Measurements from ENCODE around the gene KCTD20. TPM values are rescaled to one million over a fixed set of nuclear protein-coding genes. Genes with fewer than 3 reads are reported as not detected.
"Not testable (repeated sequence)": the region's sequence is repeated elsewhere in the genome, so short reads cannot be mapped to it uniquely, and the experiment has no call there.

KCTD20 gene
- total RNA-seq, 2 experiments from 2014 or later, result 45.7 to 50.0 TPM

DNA sequence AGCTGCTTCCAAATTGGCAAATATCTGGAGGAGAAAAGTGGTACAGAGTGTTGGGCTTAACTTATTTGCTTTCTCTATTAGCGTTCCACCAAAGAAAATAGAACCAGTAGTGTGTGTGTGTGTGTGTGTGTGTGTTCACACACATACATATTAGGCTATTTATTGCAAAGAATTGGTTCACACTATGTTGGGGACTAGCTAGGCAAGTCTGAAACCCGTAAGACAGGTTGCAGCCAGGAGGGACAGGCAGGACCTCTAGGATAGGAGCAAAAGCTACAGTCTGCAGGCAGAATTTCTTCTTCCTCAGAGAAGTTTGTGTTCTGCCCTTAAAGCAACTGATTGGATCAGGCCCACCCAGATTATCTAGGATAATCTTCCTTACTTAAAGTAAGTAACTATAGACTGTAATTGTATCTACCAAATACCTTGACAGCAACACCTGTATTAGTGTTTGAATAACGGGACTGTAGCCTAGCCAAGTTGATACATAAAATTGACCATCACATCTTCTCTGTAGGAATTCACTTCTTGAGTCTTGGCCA, 12.8 kb downstream of the KCTD20 start:
- Mint-ChIP-seq H3K27me3 (no peaks in the 10 kb centered on the region), H3K4me1 (peaks cover 1% of the 10 kb centered on the region), H3K27ac (no peak overlapping the region), H3K4me3 (no peak overlapping the region), H3K36me3 (peaks cover 16% of the 10 kb centered on the region), H3K9me3 (no peaks in the 10 kb centered on the region)
- ATAC-seq (ENCODE audit: low read depth), result no peak
- DNase-seq, result no peak
- POLR2A ChIA-PET, result interaction anchor here (0.6 kb wide), 2 partner anchors 29 to 80 kb away, joined by 3 to 4 read pairs; no protein-coding TSS in a partner anchor

DNA sequence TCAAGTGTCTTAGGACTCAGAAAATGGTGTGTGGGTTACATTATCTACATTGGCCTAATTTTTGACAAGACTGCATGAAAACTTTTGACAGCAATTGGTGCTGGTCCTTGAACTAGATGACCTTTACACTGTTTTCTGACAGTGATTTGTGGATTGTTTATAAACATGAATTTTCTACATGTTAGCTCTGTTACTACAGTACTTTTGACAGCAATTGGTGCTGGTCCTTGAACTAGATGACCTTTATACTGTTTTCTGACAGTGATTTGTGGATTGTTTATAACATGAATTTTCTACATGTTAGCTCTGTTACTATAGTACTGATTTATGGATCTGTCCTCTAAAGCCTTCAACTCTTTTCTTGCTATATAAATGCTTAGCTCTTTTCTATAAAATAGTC, 16.7 kb downstream of the KCTD20 start:
- ATAC-seq (ENCODE audit: low read depth) (no peak), DNase-seq (no peak)
- Mint-ChIP-seq H3K36me3 (peaks cover 27% of the 10 kb centered on the region), H3K4me1 (peaks cover 7% of the 10 kb centered on the region), H3K4me3 (no peak overlapping the region), H3K27ac (no peak overlapping the region), H3K9me3 (no peaks in the 10 kb centered on the region), H3K27me3 (no peaks in the 10 kb centered on the region)
- POLR2A ChIA-PET, result no interaction called here

DNA sequence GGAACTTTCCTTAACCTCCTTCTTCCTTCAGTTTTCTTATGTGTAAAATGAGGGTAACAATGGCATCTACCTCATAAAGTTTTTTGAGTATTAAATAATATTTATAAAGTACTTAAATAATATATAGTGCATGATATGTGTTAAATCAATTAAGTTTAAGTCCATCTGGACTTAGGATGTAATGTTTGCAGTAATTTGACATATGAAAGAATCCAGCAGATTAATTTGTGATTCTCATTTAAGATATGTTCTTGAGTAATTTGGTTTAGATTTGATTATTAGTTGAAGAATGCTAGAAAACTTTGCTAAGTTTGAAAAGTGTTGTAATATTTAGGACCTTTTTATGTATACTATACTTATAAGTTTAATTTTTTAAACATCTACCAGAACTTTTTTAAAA, 18.1 kb downstream of the KCTD20 start:
- Mint-ChIP-seq H3K27me3 (no peaks in the 10 kb centered on the region), H3K4me3 (no peak overlapping the region), H3K4me1 (peaks cover 7% of the 10 kb centered on the region), H3K27ac (no peak overlapping the region), H3K9me3 (no peaks in the 10 kb centered on the region), H3K36me3 (peaks cover 28% of the 10 kb centered on the region)
- POLR2A ChIA-PET, result no interaction called here
- DNase-seq (no peak), ATAC-seq (ENCODE audit: low read depth) (no peak)

DNA sequence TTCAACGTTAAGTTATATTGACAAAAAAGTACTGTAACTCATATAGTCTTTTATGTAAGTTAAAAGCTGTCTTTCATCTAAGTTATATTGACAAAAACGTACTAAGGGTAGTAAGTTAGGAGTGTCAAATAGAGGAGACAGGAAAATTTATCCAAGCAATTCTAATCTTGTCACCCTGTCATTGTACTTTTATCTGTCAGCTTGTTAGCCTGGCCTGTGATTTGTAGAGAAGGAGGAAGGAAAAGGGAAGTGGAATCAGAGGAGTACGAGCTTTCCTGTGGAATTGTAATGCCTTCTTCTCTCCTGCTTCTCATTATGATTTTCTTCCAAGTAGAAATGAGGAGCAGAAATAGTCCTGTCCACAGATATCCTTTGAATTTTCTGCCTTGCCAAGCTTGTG, 18.8 kb downstream of the KCTD20 start:
- peaks cover 32% of the 10 kb centered on the region for H3K36me3 Mint-ChIP-seq
- H3K9me3 Mint-ChIP-seq, result no peaks in the 10 kb centered on the region
- POLR2A ChIA-PET, result no interaction called here
- no peak overlapping the region for H3K4me3 Mint-ChIP-seq
- H3K27ac Mint-ChIP-seq, result no peak overlapping the region
- no peaks in the 10 kb centered on the region for H3K27me3 Mint-ChIP-seq
- H3K4me1 Mint-ChIP-seq, result peaks cover 7% of the 10 kb centered on the region
- ATAC-seq (ENCODE audit: low read depth), result no peak
- no peak for DNase-seq

DNA sequence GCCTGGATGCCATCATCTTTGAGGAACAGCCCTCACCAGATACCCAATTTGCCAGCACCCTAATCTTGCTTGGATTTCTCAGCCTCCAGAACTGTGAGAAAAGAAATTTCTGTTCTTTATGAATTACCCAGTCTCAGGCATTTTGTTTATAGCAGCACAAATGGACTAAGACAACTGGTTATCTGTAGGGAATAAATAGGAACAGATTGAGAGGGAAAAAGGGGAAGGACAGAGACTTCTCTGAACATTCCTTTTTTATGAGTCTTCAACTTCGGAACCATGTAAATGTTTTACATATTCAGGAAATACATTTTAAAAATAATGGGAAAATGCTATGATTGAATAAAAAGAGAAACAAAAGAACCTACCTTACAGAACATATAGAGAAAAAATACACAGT, 20.9 kb downstream of the KCTD20 start:
- Mint-ChIP-seq H3K4me1 (peaks cover 6% of the 10 kb centered on the region), H3K36me3 (peaks cover 32% of the 10 kb centered on the region), H3K27me3 (no peaks in the 10 kb centered on the region), H3K9me3 (no peaks in the 10 kb centered on the region), H3K4me3 (no peak overlapping the region), H3K27ac (no peak overlapping the region)
- ATAC-seq (ENCODE audit: low read depth), result no peak
- DNase-seq, result no peak
- POLR2A ChIA-PET, result no interaction called here

DNA sequence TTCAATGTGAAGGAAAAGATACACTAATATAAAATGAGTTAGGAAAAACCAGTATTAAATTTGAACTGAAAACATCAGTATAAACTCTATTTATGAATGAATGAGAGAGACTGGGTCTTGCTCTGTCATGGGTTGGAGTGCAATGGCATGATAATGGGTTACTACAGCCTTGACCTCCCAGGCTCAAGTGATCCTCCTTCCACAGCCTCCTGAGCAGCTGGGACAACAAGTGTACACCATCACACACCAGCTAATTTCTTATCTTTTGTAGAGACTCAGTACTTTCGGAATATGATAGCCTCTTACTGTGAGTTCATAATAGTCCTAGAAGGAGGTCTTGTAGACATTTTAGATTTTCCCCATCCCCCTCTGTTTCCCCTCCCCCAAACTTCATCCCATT, 21.4 kb downstream of the KCTD20 start:
- H3K36me3 Mint-ChIP-seq, result peaks cover 32% of the 10 kb centered on the region
- peaks cover 6% of the 10 kb centered on the region for H3K4me1 Mint-ChIP-seq
- H3K27me3 Mint-ChIP-seq, result no peaks in the 10 kb centered on the region
- ATAC-seq (ENCODE audit: low read depth) (no peak), DNase-seq (no peak)
- H3K9me3 Mint-ChIP-seq, result no peaks in the 10 kb centered on the region
- POLR2A ChIA-PET, result no interaction called here
- H3K4me3 Mint-ChIP-seq, result no peak overlapping the region
- H3K27ac Mint-ChIP-seq, result no peak overlapping the region

DNA sequence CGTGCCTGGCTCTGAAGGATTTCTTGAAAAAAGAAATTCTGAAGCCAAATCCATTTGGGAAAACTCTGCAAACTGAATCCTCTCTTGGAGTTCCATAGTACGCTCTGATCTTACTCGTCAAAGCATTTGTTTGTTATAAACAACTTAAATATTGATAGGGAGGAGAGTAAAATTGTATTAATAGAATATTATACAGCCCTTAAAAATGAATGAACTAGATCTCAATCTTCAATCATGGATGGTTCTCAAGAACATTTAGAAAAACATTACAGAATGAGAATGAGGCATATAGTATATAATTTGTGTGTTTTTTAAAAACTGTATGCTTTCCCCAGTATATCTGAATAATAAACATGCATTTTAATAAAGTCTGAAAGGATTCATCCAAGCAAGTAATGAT, 24.8 kb downstream of the KCTD20 start:
- POLR2A ChIA-PET, result no interaction called here
- no peak for ATAC-seq (ENCODE audit: low read depth)
- Mint-ChIP-seq H3K36me3 (peaks cover 24% of the 10 kb centered on the region), H3K9me3 (no peaks in the 10 kb centered on the region), H3K4me1 (no peaks in the 10 kb centered on the region), H3K27me3 (no peaks in the 10 kb centered on the region), H3K27ac (no peak overlapping the region), H3K4me3 (no peak overlapping the region)
- no peak for DNase-seq

DNA sequence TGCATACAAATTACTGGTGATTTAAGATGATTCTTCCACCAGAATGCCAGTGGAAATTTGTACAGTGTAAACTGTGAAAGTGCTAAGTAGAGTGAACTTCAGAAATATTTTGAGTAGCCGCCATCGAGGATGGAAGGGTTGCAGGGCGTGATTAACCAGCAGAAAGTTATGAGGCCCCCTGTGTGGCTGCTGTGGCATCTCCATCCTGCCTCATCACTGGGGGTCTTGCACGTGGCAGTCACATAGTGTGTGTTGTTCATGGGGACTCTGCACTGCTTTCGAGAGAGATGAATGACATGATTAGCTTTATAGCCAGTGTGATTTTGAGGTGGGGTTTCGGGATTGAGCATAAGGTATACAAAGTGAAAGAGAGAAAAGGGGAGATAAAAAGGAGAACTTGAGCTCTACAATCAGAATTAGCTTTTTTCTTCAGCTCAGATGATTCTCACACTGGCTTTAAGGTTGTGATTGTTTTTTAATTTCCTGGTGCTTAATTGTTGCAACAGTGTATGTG, 26.4 kb downstream of the KCTD20 start:
- no peak for ATAC-seq (ENCODE audit: low read depth)
- POLR2A ChIA-PET, result no interaction called here
- no peaks in the 10 kb centered on the region for H3K27me3 Mint-ChIP-seq
- peaks cover 17% of the 10 kb centered on the region for H3K36me3 Mint-ChIP-seq
- H3K4me1 Mint-ChIP-seq, result no peaks in the 10 kb centered on the region
- H3K4me3 Mint-ChIP-seq, result no peak overlapping the region
- H3K9me3 Mint-ChIP-seq, result no peaks in the 10 kb centered on the region
- no peak for DNase-seq
- no peak overlapping the region for H3K27ac Mint-ChIP-seq

DNA sequence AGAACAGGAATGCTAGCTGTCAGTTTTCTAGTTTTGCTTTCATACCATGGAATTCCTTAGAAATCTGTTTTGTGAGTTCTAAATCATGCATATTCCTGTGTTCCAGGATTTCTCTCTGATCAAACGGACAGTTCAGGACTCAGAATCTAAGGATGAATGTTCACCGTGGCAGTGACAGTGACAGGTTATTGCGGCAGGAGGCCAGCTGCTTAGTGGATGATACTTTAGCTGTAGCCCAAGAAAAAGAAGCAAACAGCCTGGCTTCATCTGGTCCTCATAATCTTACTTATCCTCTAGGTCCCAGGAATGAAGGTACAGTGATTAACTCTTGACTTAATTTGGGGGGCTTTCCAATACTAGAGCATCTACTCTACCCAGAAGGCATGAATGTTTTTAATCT, 27.1 kb downstream of the KCTD20 start:
- no peaks in the 10 kb centered on the region for H3K9me3 Mint-ChIP-seq
- no peak overlapping the region for H3K4me3 Mint-ChIP-seq
- ATAC-seq (ENCODE audit: low read depth) (no peak), DNase-seq (no peak)
- H3K4me1 Mint-ChIP-seq, result no peaks in the 10 kb centered on the region
- peaks cover 15% of the 10 kb centered on the region for H3K36me3 Mint-ChIP-seq
- POLR2A ChIA-PET, result no interaction called here
- no peak overlapping the region for H3K27ac Mint-ChIP-seq
- H3K27me3 Mint-ChIP-seq, result no peaks in the 10 kb centered on the region

DNA sequence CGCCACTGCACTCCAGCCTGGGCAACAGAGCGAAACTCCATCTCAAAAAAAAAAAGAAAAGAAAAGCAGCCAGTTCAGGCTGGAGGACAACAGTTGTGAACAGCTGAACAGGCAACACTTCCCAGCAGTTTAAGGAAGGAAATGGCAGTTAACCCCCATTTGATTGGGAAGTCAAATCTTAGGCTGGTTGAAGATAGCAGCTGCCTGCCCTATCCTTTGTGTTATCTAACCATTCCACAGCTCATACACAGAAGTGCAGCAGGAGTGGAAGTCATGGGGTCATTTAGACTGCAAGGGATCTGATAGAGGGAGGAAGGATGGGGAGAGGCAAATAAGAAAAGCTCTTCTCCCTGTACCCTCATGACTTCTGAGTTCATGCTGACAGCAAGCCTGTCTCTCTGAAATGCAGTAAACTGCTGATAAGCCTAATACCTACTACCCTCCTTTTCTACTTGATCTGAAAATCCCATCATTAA, 35.3 kb downstream of the KCTD20 start:
- H3K9me3 Mint-ChIP-seq, result no peaks in the 10 kb centered on the region
- no peak for ATAC-seq (ENCODE audit: low read depth)
- H3K27me3 Mint-ChIP-seq, result no peaks in the 10 kb centered on the region
- H3K27ac Mint-ChIP-seq, result no peak overlapping the region
- H3K4me3 Mint-ChIP-seq, result no peak overlapping the region
- peaks cover 5% of the 10 kb centered on the region for H3K4me1 Mint-ChIP-seq
- peaks cover 26% of the 10 kb centered on the region for H3K36me3 Mint-ChIP-seq
- POLR2A ChIA-PET, result interaction anchor here (1.1 kb wide), 1 partner anchor 15 kb away, joined by 4 read pairs; no protein-coding TSS in a partner anchor
- no peak for DNase-seq

DNA sequence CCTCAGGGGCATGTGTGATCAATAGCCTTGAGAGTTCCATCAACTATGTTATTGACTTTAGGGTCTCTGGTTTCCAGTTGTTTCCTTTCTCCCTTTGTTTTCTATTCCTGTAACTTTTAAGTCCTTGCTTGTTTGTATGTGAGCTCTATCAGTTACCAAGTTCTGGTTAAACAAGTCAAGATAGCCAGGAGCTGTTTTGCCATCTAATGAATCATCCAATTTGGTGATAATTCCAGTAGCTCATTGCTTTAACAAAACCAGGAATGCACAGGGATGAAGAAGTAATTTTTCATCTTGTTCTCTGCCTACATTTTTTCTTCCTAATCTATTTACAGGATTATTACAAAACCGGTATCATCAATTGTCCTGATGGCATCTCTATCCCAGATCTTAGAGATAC, 36.5 kb downstream of the KCTD20 start:
- no peaks in the 10 kb centered on the region for H3K9me3 Mint-ChIP-seq
- ATAC-seq (ENCODE audit: low read depth), result no peak
- H3K27me3 Mint-ChIP-seq, result no peaks in the 10 kb centered on the region
- H3K27ac Mint-ChIP-seq, result no peak overlapping the region
- POLR2A ChIA-PET, result interaction anchor here (0.7 to 1.1 kb wide), 2 partner anchors 14 to 930 kb away, joined by 3 to 4 read pairs; no protein-coding TSS in a partner anchor
- H3K4me1 Mint-ChIP-seq, result peaks cover 5% of the 10 kb centered on the region
- no peak overlapping the region for H3K4me3 Mint-ChIP-seq
- no peak for DNase-seq
- peaks cover 31% of the 10 kb centered on the region for H3K36me3 Mint-ChIP-seq

DNA sequence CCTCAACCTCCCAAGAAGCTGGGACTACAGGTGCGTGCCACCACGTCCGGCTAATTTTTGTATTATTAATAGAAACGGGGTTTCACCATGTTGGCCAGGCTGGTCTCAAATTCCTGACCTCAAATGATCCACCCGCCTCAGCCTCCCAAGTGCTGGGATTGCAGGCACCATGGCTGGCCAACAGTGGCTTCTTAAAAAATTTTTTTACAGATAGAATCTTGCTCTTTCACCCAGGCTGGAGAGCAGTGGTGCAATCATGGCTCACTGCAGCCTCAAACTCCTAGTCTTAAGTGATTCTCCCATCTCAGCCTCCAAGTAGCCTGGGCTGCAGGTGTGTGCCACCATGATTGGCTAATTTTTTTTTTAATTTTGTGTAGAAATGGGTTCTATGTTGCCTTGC, 40.5 kb downstream of the KCTD20 start:
- H3K27me3 Mint-ChIP-seq; H3K4me1 Mint-ChIP-seq; ATAC-seq (ENCODE audit: low read depth); POLR2A ChIA-PET; H3K27ac Mint-ChIP-seq; DNase-seq; H3K4me3 Mint-ChIP-seq; H3K9me3 Mint-ChIP-seq: not testable (repeated sequence)
- peaks cover 40% of the 10 kb centered on the region for H3K36me3 Mint-ChIP-seq

DNA sequence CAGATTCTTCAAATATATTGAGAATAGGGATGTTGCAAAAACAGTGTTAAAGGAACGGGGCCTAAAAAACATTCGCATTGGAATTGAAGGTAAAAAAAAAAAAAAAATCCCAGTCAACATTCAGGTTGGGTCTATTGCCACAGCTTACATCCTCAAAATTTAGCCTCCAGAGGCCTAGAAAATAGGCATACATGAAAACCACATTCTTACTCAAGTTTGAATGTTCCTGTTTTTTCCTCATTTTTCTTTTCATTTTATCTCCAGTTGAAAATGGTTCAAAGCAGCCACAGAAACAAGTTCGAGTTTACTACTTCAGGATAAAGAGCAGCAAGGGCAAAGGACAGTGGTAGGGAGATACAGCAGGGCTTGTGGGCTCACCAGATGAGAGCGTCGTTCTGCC, 41.9 kb downstream of the KCTD20 start:
- Mint-ChIP-seq H3K27me3 (no peaks in the 10 kb centered on the region), H3K27ac (no peak overlapping the region), H3K4me3 (no peak overlapping the region), H3K4me1 (peaks cover 2% of the 10 kb centered on the region), H3K9me3 (no peaks in the 10 kb centered on the region), H3K36me3 (peaks cover 38% of the 10 kb centered on the region)
- no peak for DNase-seq
- no peak for ATAC-seq (ENCODE audit: low read depth)
- POLR2A ChIA-PET, result interaction anchor here (0.6 kb wide), 1 partner anchor 30 kb away, joined by 4 read pairs; no protein-coding TSS in a partner anchor

DNA sequence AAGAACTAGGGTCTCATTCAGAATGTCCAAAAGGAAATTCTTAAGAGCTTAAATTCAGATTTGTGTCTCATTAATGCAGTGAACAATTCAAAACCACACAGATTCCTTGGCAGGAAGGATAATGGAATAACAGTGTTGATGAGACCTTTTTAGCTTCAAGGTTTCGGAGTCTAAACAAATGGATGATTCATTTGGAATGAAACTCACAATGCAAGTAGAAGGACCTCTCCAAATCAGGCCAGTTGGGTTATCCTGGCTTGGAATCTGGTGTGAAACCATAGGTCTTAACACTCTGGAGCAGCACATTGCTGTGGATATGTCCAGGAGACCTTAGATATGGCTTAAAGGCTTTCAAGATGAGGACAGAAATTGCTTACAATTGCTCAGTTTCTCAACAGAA, 44.9 kb downstream of the KCTD20 start:
- H3K27me3 Mint-ChIP-seq, result no peaks in the 10 kb centered on the region
- H3K36me3 Mint-ChIP-seq, result peaks cover 39% of the 10 kb centered on the region
- H3K9me3 Mint-ChIP-seq, result no peaks in the 10 kb centered on the region
- peaks cover 2% of the 10 kb centered on the region for H3K4me1 Mint-ChIP-seq
- DNase-seq, result no peak
- H3K27ac Mint-ChIP-seq, result no peak overlapping the region
- POLR2A ChIA-PET, result no interaction called here
- ATAC-seq (ENCODE audit: low read depth), result no peak
- H3K4me3 Mint-ChIP-seq, result no peak overlapping the region

All from activated naive CD8-positive, alpha-beta T cell treated with anti-CD3 and anti-CD28 coated beads, Interleukin-2, amount 10 ng/mL, durations not matched to agents 7 days and 5 days (primary cell).